GM12878 (cell line): ENCODE results near the gene ZCCHC17. TPM values are rescaled to one million over a fixed set of nuclear protein-coding genes. Genes with fewer than 3 reads are reported as not detected.

Experiments used
- ATAC-seq: fragments of 200-7000 bp; cut with Tn5 transposase; 3 replicates; pipeline ENCODE4 v1.9.1; 2020; ENCODE audit warnings: mild to moderate bottlenecking, moderate library complexity
- BruUV-seq: library from RNA; stranded (reverse); fragments of 400-500 nt; replicated peaks from 2 replicates; lab custom pipeline; 2021; lab: Mats Ljungman, UMichigan
- CTCF ChIA-PET: fragments of 300-600 bp; sonication (Branson Sonifier 250); formaldehyde crosslinking; extraction: SDS; loops from one replicate; lab custom pipeline; 2021; ENCODE audit warnings: inconsistent platforms; lab: Yijun Ruan, JAX
- POLR2A ChIA-PET: fragments of 350-600 bp; formaldehyde crosslinking; extraction: SDS; loops from one replicate; lab custom pipeline; 2021; ENCODE audit warnings: inconsistent platforms; lab: Charles Lee
- RAD21 ChIA-PET: fragments of 300-600 bp; sonication (Branson Sonifier 250); formaldehyde crosslinking; loops from one replicate; lab custom pipeline; 2023; ENCODE audit warnings: antibody characterized with exemption; ENCODE audit not compliant: unreplicated experiment; lab: Charles Lee
- SMC1A ChIA-PET: fragments of 300-600 bp; sonication (Branson Sonifier 250); formaldehyde crosslinking; loops from one replicate; lab custom pipeline; 2023; ENCODE audit not compliant: unreplicated experiment, uncharacterized antibody; lab: Charles Lee
- DNase-seq: peaks from one replicate; pipeline ENCODE4 v3.0.0-alpha.2; 2011; ENCODE audit warnings: low read depth, low spot score
- FAIRE-seq: peaks from 3 replicates; lab custom pipeline; 2011; peaks lifted over from hg19 to GRCh38; lab: Jason Lieb, UNC
- H2AFZ ChIP-seq: 2 replicates; pipeline ENCODE4 v1.6.0; 2011; ENCODE audit warnings: low read depth, low read length, control low read depth; ENCODE audit not compliant: control insufficient read depth
- H3K27ac ChIP-seq: 2 replicates; pipeline ENCODE4 v1.5.1; 2011; ENCODE audit warnings: control low read depth; ENCODE audit not compliant: control insufficient read depth, insufficient read depth
- H3K27me3 ChIP-seq, 2 experiments: replicated peaks in 1 of 2; 2 replicates each; pipeline versions ENCODE4 v1.6.0 to v1.6.1; 2011; ENCODE audit warnings: low read length in 1 of 2; ENCODE audit not compliant: control insufficient read depth in 2 of 2, insufficient read depth in 2 of 2
- H3K36me3 ChIP-seq, 2 experiments: 2 replicates each; pipeline ENCODE4 v1.5.1; 2011; ENCODE audit warnings: low read length in 1 of 2; ENCODE audit not compliant: control insufficient read depth in 2 of 2, insufficient read depth in 2 of 2
- H3K4me1 ChIP-seq: 2 replicates; pipeline ENCODE4 v1.6.1; 2011; ENCODE audit warnings: mild to moderate bottlenecking, low read length, moderate library complexity, mixed read lengths; ENCODE audit not compliant: control insufficient read depth, insufficient read depth
- H3K4me2 ChIP-seq: 2 replicates; pipeline ENCODE4 v1.6.0; 2011; ENCODE audit warnings: control low read depth; ENCODE audit not compliant: control insufficient read depth, insufficient read depth
- H3K4me3 ChIP-seq: fragments of 200-600 bp; sonication (generic); 2 replicates; pipeline ENCODE4 v1.5.1; 2016
- H3K79me2 ChIP-seq: 2 replicates; pipeline ENCODE4 v1.6.0; 2011; ENCODE audit warnings: low read length; ENCODE audit not compliant: control insufficient read depth, insufficient read depth
- H3K9ac ChIP-seq: 2 replicates; pipeline ENCODE4 v1.8.0; 2011; ENCODE audit warnings: low read length, control low read depth, mixed read lengths; ENCODE audit not compliant: control insufficient read depth, insufficient read depth
- H3K9me3 ChIP-seq: replicated peaks from 3 replicates; pipeline ENCODE4 v1.5.1; 2011; ENCODE audit warnings: mild to moderate bottlenecking, low read length; ENCODE audit not compliant: control insufficient read depth, insufficient read depth
- H4K20me1 ChIP-seq: 2 replicates; pipeline ENCODE4 v1.6.0; 2011; ENCODE audit not compliant: control insufficient read depth, insufficient read depth
- BACH1 ChIP-seq: fragments of 450-650 bp; IDR thresholded peaks from 2 replicates; pipeline ENCODE4 v1.6.1; 2017; ENCODE audit warnings: mild to moderate bottlenecking, borderline replicate concordance
- CREM ChIP-seq: IDR thresholded peaks from 2 replicates; pipeline ENCODE4 v1.6.1; 2014; ENCODE audit warnings: antibody characterized with exemption, low read depth
- PAX8 ChIP-seq: fragments of 450-650 bp; IDR thresholded peaks from 2 replicates; pipeline ENCODE4 v1.6.1; 2017; ENCODE audit warnings: mild to moderate bottlenecking, moderate library complexity
- PML ChIP-seq: IDR thresholded peaks from 2 replicates; pipeline ENCODE4 v1.6.1; 2012; ENCODE audit warnings: low read length, inconsistent platforms
- SPI1 ChIP-seq: IDR thresholded peaks from 2 replicates; pipeline ENCODE4 v1.6.1; 2011; ENCODE audit warnings: low read depth, mild to moderate bottlenecking, low read length, moderate library complexity, borderline replicate concordance; ENCODE audit not compliant: insufficient read depth
- SREBF2 ChIP-seq: IDR thresholded peaks from 2 replicates; pipeline ENCODE4 v1.6.1; 2012; ENCODE audit warnings: mild to moderate bottlenecking, low read length
- STAT3 ChIP-seq: IDR thresholded peaks from 2 replicates; pipeline ENCODE4 v1.6.1; 2011; ENCODE audit warnings: low read depth, low read length, improper control_type of control experiment
- ZBED1 ChIP-seq: IDR thresholded peaks from 2 replicates; pipeline ENCODE4 v1.6.1; 2016; ENCODE audit warnings: borderline replicate concordance
- in situ Hi-C: fragments of 300-500 bp; cut with MboI; formaldehyde crosslinking; loops from 9 replicates; pipeline ENCODE4 v1.14.3; 2018; ENCODE audit warnings: mixed read lengths
- intact Hi-C: fragments of 100-400 bp; cut with micrococcal nuclease; formaldehyde crosslinking; loops from one replicate; pipeline ENCODE4 v1.14.2; 2022; ENCODE audit not compliant: unreplicated experiment
- polyA plus RNA-seq, 11 experiments: library from polyadenylated mRNA; depleted of rRNA in 4 of 11; unstranded in 6 of 11; stranded (reverse) in 5 of 11; fragments of >200 nt; fragmentation: Nextera tagmentation in 4 of 11; fragmentation: Illumina TruSeq in 1 of 11; extraction: Ambion mirVana in 4 of 11; extraction: Trizol in 1 of 11; gene quantifications; 1 replicate in 1 of 11; 2 replicates in 10 of 11; pipeline versions ENCODE4 v1.2.1 to v1.2.3, GENCODE V29; 2011 to 2016; ENCODE audit warnings: inconsistent platforms in 2 of 11, missing spikeins in 2 of 11, low read depth in 1 of 11
- total RNA-seq, 4 experiments: library from RNA; depleted of rRNA in 3 of 4; stranded (reverse); fragments of >200 nt in 3 of 4; fragmentation: Illumina TruSeq in 1 of 4; extraction: Trizol in 1 of 4; gene quantifications; 2 replicates each; pipeline versions ENCODE4 v1.2.1 to v1.2.3, GENCODE V29; 2013 to 2021
- TF ChIP-seq, protein P1 (sequence below): fragments of 450-650 bp; IDR thresholded peaks from 2 replicates; pipeline ENCODE4 v1.6.1; 2017; ENCODE audit warnings: mild to moderate bottlenecking, moderate library complexity
- TF ChIP-seq, protein P2 (sequence below): IDR thresholded peaks from 2 replicates; pipeline ENCODE4 v1.6.1; 2011; ENCODE audit warnings: borderline replicate concordance, low read depth, mild to moderate bottlenecking, moderate library complexity, mixed read lengths, low read length; ENCODE audit not compliant: insufficient read depth; ENCODE audit errors: extremely low read length
- TF ChIP-seq, protein P3 (sequence below): fragments of 450-650 bp; IDR thresholded peaks from 2 replicates; pipeline ENCODE4 v1.6.1; 2016; ENCODE audit warnings: mild to moderate bottlenecking

The ZCCHC17 gene
- total and polyA plus RNA-seq, 10 of the 15 experiments (the other 5 are each of a cell fraction or from before 2014, with no cell fraction given), result 22.3 to 86.3 (median 47.0) TPM

DNA sequence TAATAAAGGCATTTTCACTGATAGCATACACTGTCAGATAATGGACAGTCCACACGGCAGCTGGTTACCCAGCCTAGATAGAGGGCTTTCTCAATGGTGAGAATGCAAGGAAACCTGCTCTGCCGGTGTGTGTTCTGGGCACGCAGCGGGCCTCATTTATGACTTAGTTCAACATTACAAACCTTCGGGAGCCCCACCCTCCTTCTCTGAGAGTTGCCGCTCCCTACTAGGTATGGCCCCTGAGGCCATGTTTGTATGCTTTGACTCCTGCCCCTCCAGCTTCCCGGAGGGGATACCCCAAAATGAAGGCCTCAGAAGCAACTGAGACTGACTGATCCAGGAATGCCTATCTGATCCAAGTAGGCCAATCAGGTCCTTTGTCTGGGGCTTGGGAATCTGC lies 93.2 kb downstream of the ZCCHC17 start (continued):
- TF ChIP-seq, protein P1, sequence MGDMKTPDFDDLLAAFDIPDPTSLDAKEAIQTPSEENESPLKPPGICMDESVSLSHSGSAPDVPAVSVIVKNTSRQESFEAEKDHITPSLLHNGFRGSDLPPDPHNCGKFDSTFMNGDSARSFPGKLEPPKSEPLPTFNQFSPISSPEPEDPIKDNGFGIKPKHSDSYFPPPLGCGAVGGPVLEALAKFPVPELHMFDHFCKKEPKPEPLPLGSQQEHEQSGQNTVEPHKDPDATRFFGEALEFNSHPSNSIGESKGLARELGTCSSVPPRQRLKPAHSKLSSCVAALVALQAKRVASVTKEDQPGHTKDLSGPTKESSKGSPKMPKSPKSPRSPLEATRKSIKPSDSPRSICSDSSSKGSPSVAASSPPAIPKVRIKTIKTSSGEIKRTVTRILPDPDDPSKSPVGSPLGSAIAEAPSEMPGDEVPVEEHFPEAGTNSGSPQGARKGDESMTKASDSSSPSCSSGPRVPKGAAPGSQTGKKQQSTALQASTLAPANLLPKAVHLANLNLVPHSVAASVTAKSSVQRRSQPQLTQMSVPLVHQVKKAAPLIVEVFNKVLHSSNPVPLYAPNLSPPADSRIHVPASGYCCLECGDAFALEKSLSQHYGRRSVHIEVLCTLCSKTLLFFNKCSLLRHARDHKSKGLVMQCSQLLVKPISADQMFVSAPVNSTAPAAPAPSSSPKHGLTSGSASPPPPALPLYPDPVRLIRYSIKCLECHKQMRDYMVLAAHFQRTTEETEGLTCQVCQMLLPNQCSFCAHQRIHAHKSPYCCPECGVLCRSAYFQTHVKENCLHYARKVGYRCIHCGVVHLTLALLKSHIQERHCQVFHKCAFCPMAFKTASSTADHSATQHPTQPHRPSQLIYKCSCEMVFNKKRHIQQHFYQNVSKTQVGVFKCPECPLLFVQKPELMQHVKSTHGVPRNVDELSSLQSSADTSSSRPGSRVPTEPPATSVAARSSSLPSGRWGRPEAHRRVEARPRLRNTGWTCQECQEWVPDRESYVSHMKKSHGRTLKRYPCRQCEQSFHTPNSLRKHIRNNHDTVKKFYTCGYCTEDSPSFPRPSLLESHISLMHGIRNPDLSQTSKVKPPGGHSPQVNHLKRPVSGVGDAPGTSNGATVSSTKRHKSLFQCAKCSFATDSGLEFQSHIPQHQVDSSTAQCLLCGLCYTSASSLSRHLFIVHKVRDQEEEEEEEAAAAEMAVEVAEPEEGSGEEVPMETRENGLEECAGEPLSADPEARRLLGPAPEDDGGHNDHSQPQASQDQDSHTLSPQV, result no peak
- TF ChIP-seq CREM (no peak), SREBF2 (no peak), SPI1 (no peak), STAT3 (no peak), PML (no peak), ZBED1 (no peak)
- TF ChIP-seq, protein P2, sequence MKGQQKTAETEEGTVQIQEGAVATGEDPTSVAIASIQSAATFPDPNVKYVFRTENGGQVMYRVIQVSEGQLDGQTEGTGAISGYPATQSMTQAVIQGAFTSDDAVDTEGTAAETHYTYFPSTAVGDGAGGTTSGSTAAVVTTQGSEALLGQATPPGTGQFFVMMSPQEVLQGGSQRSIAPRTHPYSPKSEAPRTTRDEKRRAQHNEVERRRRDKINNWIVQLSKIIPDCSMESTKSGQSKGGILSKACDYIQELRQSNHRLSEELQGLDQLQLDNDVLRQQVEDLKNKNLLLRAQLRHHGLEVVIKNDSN, result no peak
- TF ChIP-seq, all 136 proteins: peak for 0

DNA sequence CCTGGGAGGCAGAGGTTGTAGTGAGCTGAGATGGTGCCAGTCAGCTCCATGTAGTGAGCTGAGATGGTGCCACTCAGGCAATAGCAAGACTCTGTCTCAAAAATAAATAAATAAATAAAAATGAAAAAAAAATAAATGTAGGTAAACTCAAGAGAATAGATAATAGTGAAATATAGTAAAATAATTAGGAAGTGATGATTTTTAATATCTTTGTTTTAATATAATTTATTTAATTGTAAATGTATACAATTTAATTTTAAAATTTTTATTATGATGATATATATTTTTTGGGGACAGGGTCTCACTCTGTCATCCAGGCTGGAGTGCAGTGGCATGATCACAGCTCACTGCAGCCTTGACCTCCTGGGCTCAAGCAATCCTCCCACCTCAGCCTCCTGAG lies 96.6 kb downstream of the ZCCHC17 start:
- BruUV-seq, result no TSS peak
- no peak overlapping the region for H3K4me2 ChIP-seq
- H3K9ac ChIP-seq, result no peak overlapping the region
- DNase-seq, result no peak
- H3K4me1 ChIP-seq, result peaks cover 2% of the 10 kb centered on the region
- no peaks in the 10 kb centered on the region for H3K36me3 ChIP-seq
- H3K9me3 ChIP-seq, result no peaks in the 10 kb centered on the region
- in situ Hi-C loops, result no loop called here
- no peaks in the 10 kb centered on the region for H4K20me1 ChIP-seq
- no peak overlapping the region for H3K4me3 ChIP-seq
- CTCF ChIA-PET, result interaction anchor here (0.6 to 6.3 kb wide), 15 partner anchors 10 to 230 kb away, joined by 3 to 204 read pairs (median 9); partner anchors contain the start of genes FABP3, SERINC2, SNRNP40 and ZCCHC17
- FAIRE-seq, result no peak
- no peaks in the 10 kb centered on the region for H3K79me2 ChIP-seq
- RAD21 ChIA-PET, result interaction anchor here (0.9 to 5.1 kb wide), 5 partner anchors 28 to 225 kb away, joined by 3 to 99 read pairs (median 10); partner anchors contain the start of gene HCRTR1
- H3K27ac ChIP-seq, result no peak overlapping the region
- no peak overlapping the region for H2AFZ ChIP-seq
- no peaks in the 10 kb centered on the region; a peak in 1 of 4 replicates for H3K27me3 ChIP-seq
- POLR2A ChIA-PET, result interaction anchor here (0.6 kb wide), 1 partner anchor 215 kb away, joined by 6 read pairs; no protein-coding TSS in a partner anchor
- intact Hi-C loops, result no loop called here
- SMC1A ChIA-PET, result interaction anchor here (0.6 to 11.5 kb wide), 6 partner anchors 16 to 244 kb away, joined by 3 to 132 read pairs (median 5); no protein-coding TSS in a partner anchor
- no peak for ATAC-seq
- TF ChIP-seq, protein P3, sequence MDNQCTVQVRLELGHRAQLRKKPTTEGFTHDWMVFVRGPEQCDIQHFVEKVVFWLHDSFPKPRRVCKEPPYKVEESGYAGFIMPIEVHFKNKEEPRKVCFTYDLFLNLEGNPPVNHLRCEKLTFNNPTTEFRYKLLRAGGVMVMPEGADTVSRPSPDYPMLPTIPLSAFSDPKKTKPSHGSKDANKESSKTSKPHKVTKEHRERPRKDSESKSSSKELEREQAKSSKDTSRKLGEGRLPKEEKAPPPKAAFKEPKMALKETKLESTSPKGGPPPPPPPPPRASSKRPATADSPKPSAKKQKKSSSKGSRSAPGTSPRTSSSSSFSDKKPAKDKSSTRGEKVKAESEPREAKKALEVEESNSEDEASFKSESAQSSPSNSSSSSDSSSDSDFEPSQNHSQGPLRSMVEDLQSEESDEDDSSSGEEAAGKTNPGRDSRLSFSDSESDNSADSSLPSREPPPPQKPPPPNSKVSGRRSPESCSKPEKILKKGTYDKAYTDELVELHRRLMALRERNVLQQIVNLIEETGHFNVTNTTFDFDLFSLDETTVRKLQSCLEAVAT, result no peak
- TF ChIP-seq, protein P1, result no peak
- TF ChIP-seq PAX8 (no peak), BACH1 (no peak)
